ENCODE measurements around the gene PRDM10.

DNA sequence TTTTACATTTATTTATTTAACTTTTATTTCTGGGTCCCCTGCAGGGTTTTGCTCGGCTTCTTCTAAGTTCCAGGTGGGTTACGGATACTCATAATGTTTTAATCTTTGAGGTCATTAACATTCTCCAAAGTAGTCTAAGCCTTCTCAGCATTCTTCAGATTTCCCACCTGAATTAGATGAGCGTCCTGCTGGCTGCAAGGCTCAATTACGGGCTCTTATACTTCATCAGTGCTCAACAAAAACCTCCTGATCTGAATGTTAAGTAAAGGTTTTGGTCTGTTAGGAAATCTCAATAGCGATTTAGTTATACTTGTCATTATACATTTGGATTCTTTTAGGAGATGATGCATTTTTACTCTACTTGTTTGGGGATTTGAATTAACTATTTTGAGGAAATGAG lies 80.0 kb downstream of the PRDM10 start:
- no peak for TF ChIP-seq CTCF (conservative IDR thresholded peaks at IDR 0.05)
- TF ChIP-seq ZFX (IDR thresholded peaks at IDR 0.05): no peak
